Measurements from ENCODE around the gene CCDC146.
A peak's percentile ranks its signal among the peaks of the same experiment; 100 is the strongest.

The CCDC146 gene

GRCh38 chr7:77242554-77242953 lies 120.1 kb downstream of the CCDC146 start:
- no peaks in the 10 kb centered on the region for H3K36me3 ChIP-seq (ENCODE audit: control insufficient read depth in 1 of 2, insufficient read depth in 2 of 2, low read depth in 1 of 2, low read length in 2 of 2)
- no peaks in the 10 kb centered on the region for H3K9me3 ChIP-seq (ENCODE audit: control insufficient read depth, low read length)
- no peak overlapping the region for H2BK15ac ChIP-seq (ENCODE audit: low read depth, poor library complexity, severe bottlenecking)
- H3K4me3 ChIP-seq (ENCODE audit: insufficient read depth in 1 of 2, low read depth in 1 of 2, low read length in 2 of 2): no peak overlapping the region
- H3K4ac ChIP-seq (ENCODE audit: low read depth in 1 of 2, low read length in 2 of 2): no peak overlapping the region
- H2BK12ac ChIP-seq (ENCODE audit: low read length in 2 of 2): no peak overlapping the region
- no peak overlapping the region for H2BK5ac ChIP-seq (ENCODE audit: low read depth, low read length, poor library complexity, severe bottlenecking)
- DNase-seq: no peak
- no peak overlapping the region for H4K8ac ChIP-seq (ENCODE audit: low read length)
- H2AK5ac ChIP-seq (ENCODE audit: low read length, severe bottlenecking): no peak overlapping the region
- H2BK120ac ChIP-seq (ENCODE audit: low read depth, low read length): no peak overlapping the region
- no peak overlapping the region for H3K23ac ChIP-seq (ENCODE audit: low read length in 2 of 2)
- no peaks in the 10 kb centered on the region for H3K79me1 ChIP-seq (replicated peaks; ENCODE audit: low read length, poor library complexity, severe bottlenecking)
- H3K9ac ChIP-seq (ENCODE audit: low read length): no peak overlapping the region
- H4K91ac ChIP-seq (ENCODE audit: low read length): no peak overlapping the region
- no peak overlapping the region for H3K14ac ChIP-seq (ENCODE audit: low read length in 2 of 2)
- no peak overlapping the region for H3K18ac ChIP-seq (ENCODE audit: low read depth in 1 of 2, low read length in 2 of 2)
- peaks cover 2% of the 10 kb centered on the region for H3K4me1 ChIP-seq (ENCODE audit: control insufficient read depth, insufficient read depth, low read depth, low read length)
- no peak overlapping the region for H3K27ac ChIP-seq (ENCODE audit: low read length, poor library complexity, severe bottlenecking)
- H3K4me2 ChIP-seq (ENCODE audit: low read length, poor library complexity, severe bottlenecking): no peak overlapping the region
- no peak overlapping the region for H2AFZ ChIP-seq (ENCODE audit: low read depth, low read length)
- no peaks in the 10 kb centered on the region for H3K27me3 ChIP-seq (ENCODE audit: control insufficient read depth in 1 of 2, insufficient read depth in 1 of 2, low read length in 2 of 2)
- 66% methylated on average over 2 of the region's 2 CpGs for WGBS

GRCh38 chr7:77244222-77244934 lies 122.0 kb downstream of the CCDC146 start:
- WGBS: 96% methylated on average over 5 of the region's 6 CpGs
- no peak overlapping the region for H2BK120ac ChIP-seq (ENCODE audit: low read depth, low read length)
- peak overlapping the region in 1 of 2 experiments; percentile 31 for H2BK12ac ChIP-seq (ENCODE audit: low read length in 2 of 2)
- DNase-seq: no peak
- no peak overlapping the region for H2BK5ac ChIP-seq (ENCODE audit: low read depth, low read length, poor library complexity, severe bottlenecking)
- peak overlapping the region in 1 of 2 experiments; percentile 58 for H3K4ac ChIP-seq (ENCODE audit: low read depth in 1 of 2, low read length in 2 of 2)
- no peak overlapping the region for H2BK15ac ChIP-seq (ENCODE audit: low read depth, poor library complexity, severe bottlenecking)
- H3K9ac ChIP-seq (ENCODE audit: low read length): no peak overlapping the region
- no peak overlapping the region for H3K4me2 ChIP-seq (ENCODE audit: low read length, poor library complexity, severe bottlenecking)
- no peak overlapping the region for H4K91ac ChIP-seq (ENCODE audit: low read length)
- no peak overlapping the region for H4K8ac ChIP-seq (ENCODE audit: low read length)
- H2AFZ ChIP-seq (ENCODE audit: low read depth, low read length): no peak overlapping the region
- peaks cover 2% of the 10 kb centered on the region for H3K4me1 ChIP-seq (ENCODE audit: control insufficient read depth, insufficient read depth, low read depth, low read length)
- H3K18ac ChIP-seq (ENCODE audit: low read depth in 1 of 2, low read length in 2 of 2): peak overlapping the region in 1 of 2 experiments; percentile 66
- H3K4me3 ChIP-seq (ENCODE audit: insufficient read depth in 1 of 2, low read depth in 1 of 2, low read length in 2 of 2): no peak overlapping the region
- H3K9me3 ChIP-seq (ENCODE audit: control insufficient read depth, low read length): no peaks in the 10 kb centered on the region
- peak overlapping the region in 1 of 2 experiments; percentile 65 for H3K14ac ChIP-seq (ENCODE audit: low read length in 2 of 2)
- H3K27ac ChIP-seq (ENCODE audit: low read length, poor library complexity, severe bottlenecking): no peak overlapping the region
- no peak overlapping the region for H3K23ac ChIP-seq (ENCODE audit: low read length in 2 of 2)
- H3K36me3 ChIP-seq (ENCODE audit: control insufficient read depth in 1 of 2, insufficient read depth in 2 of 2, low read depth in 1 of 2, low read length in 2 of 2): no peaks in the 10 kb centered on the region
- H2AK5ac ChIP-seq (ENCODE audit: low read length, severe bottlenecking): no peak overlapping the region
- no peaks in the 10 kb centered on the region for H3K27me3 ChIP-seq (ENCODE audit: control insufficient read depth in 1 of 2, insufficient read depth in 1 of 2, low read length in 2 of 2)
- H3K79me1 ChIP-seq (replicated peaks; ENCODE audit: low read length, poor library complexity, severe bottlenecking): no peaks in the 10 kb centered on the region

DNA sequence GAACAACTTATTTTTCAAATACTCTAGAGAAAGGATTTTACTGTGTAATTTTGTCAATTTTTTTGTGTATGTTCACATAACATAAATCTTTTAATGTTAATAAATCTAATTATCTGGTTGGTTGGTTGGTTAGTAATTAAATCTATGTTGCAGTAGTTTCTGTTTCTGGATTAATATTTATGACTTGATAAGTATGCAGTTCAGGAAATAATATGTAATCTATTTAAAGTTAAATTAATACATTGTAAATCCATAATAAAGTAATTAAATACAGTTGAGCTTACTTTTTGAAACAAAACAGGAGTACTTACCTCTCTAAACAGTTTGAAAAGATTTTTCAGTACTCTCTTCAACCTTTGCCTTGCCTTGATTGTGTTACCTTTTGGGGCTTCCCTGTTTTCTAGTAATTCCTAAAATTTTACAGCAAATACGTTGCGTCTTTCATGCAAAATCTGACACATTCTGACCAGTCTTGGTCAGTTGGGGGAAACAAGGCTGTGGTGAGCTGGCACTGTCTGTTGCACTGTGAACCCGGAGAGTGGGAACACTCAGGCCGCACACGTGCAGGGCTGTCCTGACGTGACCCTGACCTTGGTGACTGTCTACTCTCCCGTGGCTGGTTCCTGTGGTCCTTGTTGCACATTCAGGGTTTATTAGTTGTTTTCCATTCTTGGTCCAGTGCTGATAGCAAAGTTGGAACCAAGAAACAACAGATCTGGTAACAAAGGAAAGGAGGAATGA lies 122.8 kb downstream of the CCDC146 start:
- H3K4me3 ChIP-seq (ENCODE audit: insufficient read depth in 1 of 2, low read depth in 1 of 2, low read length in 2 of 2): no peak overlapping the region
- H3K4me1 ChIP-seq (ENCODE audit: control insufficient read depth, insufficient read depth, low read depth, low read length): peaks cover 2% of the 10 kb centered on the region
- peak overlapping the region; percentile 77 for H2AFZ ChIP-seq (ENCODE audit: low read depth, low read length)
- no peak overlapping the region for H3K14ac ChIP-seq (ENCODE audit: low read length in 2 of 2)
- H2BK120ac ChIP-seq (ENCODE audit: low read depth, low read length): no peak overlapping the region
- H3K27ac ChIP-seq (ENCODE audit: low read length, poor library complexity, severe bottlenecking): no peak overlapping the region
- H3K9me3 ChIP-seq (ENCODE audit: control insufficient read depth, low read length): no peaks in the 10 kb centered on the region
- 62% methylated on average over 7 of the region's 7 CpGs for WGBS
- DNase-seq: no peak
- H3K9ac ChIP-seq (ENCODE audit: low read length): peak overlapping the region; percentile 28
- H2BK12ac ChIP-seq (ENCODE audit: low read length in 2 of 2): peak overlapping the region in 1 of 2 experiments; percentile 100
- peak overlapping the region in 1 of 2 experiments; percentile 72 for H3K18ac ChIP-seq (ENCODE audit: low read depth in 1 of 2, low read length in 2 of 2)
- H4K8ac ChIP-seq (ENCODE audit: low read length): no peak overlapping the region
- H3K79me1 ChIP-seq (replicated peaks; ENCODE audit: low read length, poor library complexity, severe bottlenecking): no peaks in the 10 kb centered on the region
- no peaks in the 10 kb centered on the region for H3K27me3 ChIP-seq (ENCODE audit: control insufficient read depth in 1 of 2, insufficient read depth in 1 of 2, low read length in 2 of 2)
- H2AK5ac ChIP-seq (ENCODE audit: low read length, severe bottlenecking): no peak overlapping the region
- peak overlapping the region in 1 of 2 experiments; percentile 93 for H3K23ac ChIP-seq (ENCODE audit: low read length in 2 of 2)
- H3K4me2 ChIP-seq (ENCODE audit: low read length, poor library complexity, severe bottlenecking): no peak overlapping the region
- H4K91ac ChIP-seq (ENCODE audit: low read length): no peak overlapping the region
- H2BK5ac ChIP-seq (ENCODE audit: low read depth, low read length, poor library complexity, severe bottlenecking): no peak overlapping the region
- no peaks in the 10 kb centered on the region for H3K36me3 ChIP-seq (ENCODE audit: control insufficient read depth in 1 of 2, insufficient read depth in 2 of 2, low read depth in 1 of 2, low read length in 2 of 2)
- H2BK15ac ChIP-seq (ENCODE audit: low read depth, poor library complexity, severe bottlenecking): no peak overlapping the region
- H3K4ac ChIP-seq (ENCODE audit: low read depth in 1 of 2, low read length in 2 of 2): no peak overlapping the region

GRCh38 chr7:77246026-77246640 lies 123.7 kb downstream of the CCDC146 start:
- H2BK12ac ChIP-seq (ENCODE audit: low read length in 2 of 2): no peak overlapping the region
- no peak overlapping the region for H2AFZ ChIP-seq (ENCODE audit: low read depth, low read length)
- no peak overlapping the region for H3K14ac ChIP-seq (ENCODE audit: low read length in 2 of 2)
- no peaks in the 10 kb centered on the region for H3K9me3 ChIP-seq (ENCODE audit: control insufficient read depth, low read length)
- H3K23ac ChIP-seq (ENCODE audit: low read length in 2 of 2): no peak overlapping the region
- H4K91ac ChIP-seq (ENCODE audit: low read length): no peak overlapping the region
- no peaks in the 10 kb centered on the region for H3K79me1 ChIP-seq (replicated peaks; ENCODE audit: low read length, poor library complexity, severe bottlenecking)
- no peak overlapping the region for H2BK120ac ChIP-seq (ENCODE audit: low read depth, low read length)
- 26% methylated on average over 4 of the region's 5 CpGs for WGBS
- no peak overlapping the region for H3K4ac ChIP-seq (ENCODE audit: low read depth in 1 of 2, low read length in 2 of 2)
- DNase-seq: peak; percentile 47
- no peak overlapping the region for H3K27ac ChIP-seq (ENCODE audit: low read length, poor library complexity, severe bottlenecking)
- no peaks in the 10 kb centered on the region for H3K27me3 ChIP-seq (ENCODE audit: control insufficient read depth in 1 of 2, insufficient read depth in 1 of 2, low read length in 2 of 2)
- no peak overlapping the region for H2AK5ac ChIP-seq (ENCODE audit: low read length, severe bottlenecking)
- no peak overlapping the region for H3K18ac ChIP-seq (ENCODE audit: low read depth in 1 of 2, low read length in 2 of 2)
- no peaks in the 10 kb centered on the region for H3K36me3 ChIP-seq (ENCODE audit: control insufficient read depth in 1 of 2, insufficient read depth in 2 of 2, low read depth in 1 of 2, low read length in 2 of 2)
- H3K9ac ChIP-seq (ENCODE audit: low read length): no peak overlapping the region
- H3K4me2 ChIP-seq (ENCODE audit: low read length, poor library complexity, severe bottlenecking): peak overlapping the region; percentile 22
- H2BK15ac ChIP-seq (ENCODE audit: low read depth, poor library complexity, severe bottlenecking): no peak overlapping the region
- no peak overlapping the region for H4K8ac ChIP-seq (ENCODE audit: low read length)
- H2BK5ac ChIP-seq (ENCODE audit: low read depth, low read length, poor library complexity, severe bottlenecking): no peak overlapping the region
- peaks cover 2% of the 10 kb centered on the region for H3K4me1 ChIP-seq (ENCODE audit: control insufficient read depth, insufficient read depth, low read depth, low read length)
- no peak overlapping the region for H3K4me3 ChIP-seq (ENCODE audit: insufficient read depth in 1 of 2, low read depth in 1 of 2, low read length in 2 of 2)
